GM13977 (cell line): ENCODE data around the gene PALLD.

ENCODE experiments used
- DNase-seq: peaks from one replicate; pipeline ENCODE4 v3.0.0; 2012; ENCODE audit warnings: low spot score
- in situ Hi-C: fragments of 300-500 bp; cut with MboI; formaldehyde crosslinking; loops from one replicate; pipeline ENCODE4 v1.12.0; 2022; ENCODE audit warnings: low sequenced_read_pairs, low pct_unique_long_range_greater_than_20kb, mixed read lengths, inconsistent platforms; ENCODE audit not compliant: unreplicated experiment
- TF ChIP-seq, protein P1 (sequence below): IDR thresholded peaks from 2 replicates; pipeline ENCODE4 v1.5.1; 2012; ENCODE audit warnings: mild to moderate bottlenecking, control low read depth; ENCODE audit not compliant: insufficient read depth; ENCODE audit errors: extremely low read depth, missing control alignments

Gene PALLD

DNA sequence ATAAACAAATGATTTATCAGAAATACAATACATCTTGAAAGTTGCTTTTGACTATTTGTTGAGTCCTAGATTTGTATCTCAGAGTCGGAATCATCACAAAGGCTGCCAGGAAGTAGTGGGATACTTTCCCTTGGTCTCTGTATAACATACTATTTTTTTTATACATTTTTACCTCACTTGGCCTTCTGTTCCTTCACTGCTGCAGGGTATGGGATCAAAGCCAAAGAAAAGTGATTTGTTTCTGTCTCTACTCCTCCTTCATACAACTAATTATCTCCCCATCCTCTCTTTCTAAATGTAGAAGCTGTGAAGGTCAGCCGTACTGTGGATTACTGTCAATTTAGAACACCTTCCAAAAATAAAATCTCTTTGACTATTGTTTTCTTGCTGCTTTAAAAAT is 24.9 kb downstream of the PALLD start:
- in situ Hi-C loops: loop anchor here (25.0 kb wide), 1 partner anchor 391 kb away; no protein-coding TSS in a partner anchor
- no peak for DNase-seq
- TF ChIP-seq, protein P1, sequence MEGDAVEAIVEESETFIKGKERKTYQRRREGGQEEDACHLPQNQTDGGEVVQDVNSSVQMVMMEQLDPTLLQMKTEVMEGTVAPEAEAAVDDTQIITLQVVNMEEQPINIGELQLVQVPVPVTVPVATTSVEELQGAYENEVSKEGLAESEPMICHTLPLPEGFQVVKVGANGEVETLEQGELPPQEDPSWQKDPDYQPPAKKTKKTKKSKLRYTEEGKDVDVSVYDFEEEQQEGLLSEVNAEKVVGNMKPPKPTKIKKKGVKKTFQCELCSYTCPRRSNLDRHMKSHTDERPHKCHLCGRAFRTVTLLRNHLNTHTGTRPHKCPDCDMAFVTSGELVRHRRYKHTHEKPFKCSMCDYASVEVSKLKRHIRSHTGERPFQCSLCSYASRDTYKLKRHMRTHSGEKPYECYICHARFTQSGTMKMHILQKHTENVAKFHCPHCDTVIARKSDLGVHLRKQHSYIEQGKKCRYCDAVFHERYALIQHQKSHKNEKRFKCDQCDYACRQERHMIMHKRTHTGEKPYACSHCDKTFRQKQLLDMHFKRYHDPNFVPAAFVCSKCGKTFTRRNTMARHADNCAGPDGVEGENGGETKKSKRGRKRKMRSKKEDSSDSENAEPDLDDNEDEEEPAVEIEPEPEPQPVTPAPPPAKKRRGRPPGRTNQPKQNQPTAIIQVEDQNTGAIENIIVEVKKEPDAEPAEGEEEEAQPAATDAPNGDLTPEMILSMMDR: no peak

DNA sequence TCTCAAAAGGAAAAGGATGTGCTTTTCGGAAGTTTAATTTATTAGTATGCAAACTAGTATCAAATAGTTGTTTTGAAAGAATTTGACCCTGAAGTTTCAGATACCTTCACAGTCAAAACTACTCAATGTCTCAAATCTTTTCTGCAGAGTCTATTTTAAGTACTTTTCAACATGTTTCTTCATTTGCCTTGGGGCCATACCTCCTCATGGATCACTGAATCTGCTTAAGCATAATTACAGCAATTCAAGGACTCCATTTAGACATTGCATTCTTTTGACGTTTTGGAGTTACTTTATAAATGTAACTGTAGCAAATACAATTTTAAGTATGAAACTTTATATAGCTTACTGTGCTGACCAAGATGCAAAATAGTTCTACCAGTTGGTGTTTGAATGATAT is 25.5 kb downstream of the PALLD start:
- TF ChIP-seq, protein P1: no peak
- in situ Hi-C loops: loop anchor here (25.0 kb wide), 1 partner anchor 390 kb away; no protein-coding TSS in a partner anchor
- DNase-seq: no peak

DNA sequence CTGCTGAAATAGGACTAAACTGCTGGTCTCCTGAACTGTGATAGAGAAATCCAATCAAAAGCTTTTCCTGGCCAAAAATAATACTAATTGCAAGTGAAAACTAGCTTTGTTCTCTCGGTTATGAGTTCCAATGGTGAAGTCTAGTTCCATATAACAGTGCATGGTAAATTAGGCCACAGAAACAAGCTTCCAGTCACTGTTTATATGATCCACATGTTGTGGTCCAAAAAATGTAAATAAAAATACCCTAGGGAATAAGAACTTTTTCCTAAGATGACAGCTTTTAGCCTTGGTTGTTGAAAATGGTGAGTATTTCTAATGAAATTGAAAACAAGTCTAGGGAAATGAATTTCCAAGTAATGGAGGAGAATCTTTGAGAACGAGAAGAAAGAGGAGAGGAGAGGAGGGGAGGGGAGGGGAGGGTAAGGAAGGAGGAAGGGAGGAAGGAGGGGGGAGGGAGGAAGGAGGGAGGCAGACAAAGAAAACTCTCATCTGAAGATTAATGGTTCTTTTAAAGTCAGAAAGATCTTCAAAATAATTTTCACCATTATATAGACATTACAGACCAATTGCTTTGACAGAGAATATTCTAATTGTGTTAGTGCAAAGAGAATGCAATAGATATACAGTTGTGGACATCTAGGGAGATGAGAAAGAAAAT is 26.1 kb downstream of the PALLD start:
- no peak for DNase-seq

DNA sequence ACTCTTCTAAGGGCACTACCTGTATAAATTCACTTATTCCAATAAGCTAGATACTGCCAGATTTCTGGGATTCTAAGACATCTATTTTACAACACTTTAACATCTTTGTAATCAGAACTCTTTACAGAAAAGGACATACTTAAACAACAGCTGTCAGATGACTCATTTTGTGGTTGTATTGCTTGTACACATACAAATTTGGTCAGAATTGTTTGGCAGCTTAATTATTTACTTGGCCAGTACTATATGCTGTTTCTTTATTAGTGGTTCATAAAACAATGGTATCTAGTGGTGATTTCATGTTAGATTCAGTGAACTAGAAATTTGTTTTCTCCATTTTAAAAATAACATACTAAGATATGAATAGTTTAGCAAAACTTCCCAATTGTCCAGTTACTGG is 27.2 kb downstream of the PALLD start:
- in situ Hi-C loops: loop anchor here (25.0 kb wide), 1 partner anchor 388 kb away; no protein-coding TSS in a partner anchor
- DNase-seq: no peak
- TF ChIP-seq, protein P1: no peak

More for the DNA sequence above, 26.1 kb downstream of the PALLD start:
- TF ChIP-seq, protein P1: no peak
- in situ Hi-C loops: loop anchor here (25.0 kb wide), 1 partner anchor 389 kb away; no protein-coding TSS in a partner anchor

DNA sequence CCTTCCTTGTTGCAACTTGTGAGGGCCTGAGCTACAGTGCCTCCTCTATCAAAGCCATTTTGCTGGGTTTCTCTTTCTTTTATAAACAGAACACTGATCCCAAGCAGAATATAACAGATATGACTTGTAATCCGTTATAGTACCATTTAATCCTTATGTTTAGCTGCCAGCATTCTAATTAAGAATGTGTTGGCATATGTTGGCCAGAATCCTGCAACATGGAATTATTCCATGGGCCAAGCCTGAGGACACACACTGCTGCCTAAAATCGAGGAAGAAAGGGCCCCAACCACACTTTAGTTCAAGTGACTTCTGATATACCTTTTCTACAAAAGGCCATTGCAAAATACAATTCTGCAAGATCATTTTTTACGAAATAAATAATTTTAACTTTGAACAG is 28.0 kb downstream of the PALLD start:
- no peak for DNase-seq
- in situ Hi-C loops: loop anchor here (25.0 kb wide), 1 partner anchor 387 kb away; no protein-coding TSS in a partner anchor
- TF ChIP-seq, protein P1: no peak

DNA sequence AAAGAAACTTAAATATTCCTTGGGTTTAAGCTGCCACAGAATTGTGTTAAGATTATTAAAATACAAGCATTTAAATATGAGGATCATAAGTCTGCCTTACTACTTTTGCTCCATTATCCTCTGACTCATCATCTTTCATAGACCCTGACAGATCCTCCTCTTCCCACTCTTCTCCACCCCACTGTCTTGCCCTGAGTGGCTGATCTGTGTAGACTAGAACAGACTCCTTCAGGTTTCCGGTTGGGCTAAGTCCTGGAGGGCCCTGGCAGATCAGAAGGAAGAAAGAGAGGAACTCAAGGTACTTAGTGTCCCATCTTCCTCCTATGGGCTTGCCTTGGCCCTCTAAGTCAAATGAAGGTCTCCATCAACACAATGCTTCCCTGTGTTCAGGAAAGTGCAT is 30.7 kb downstream of the PALLD start:
- TF ChIP-seq, protein P1: no peak
- DNase-seq: no peak
- in situ Hi-C loops: no loop called here
